SU-DHL-6 (cell line): ENCODE data around the gene GBA2.

Source experiments
- H2AFZ ChIP-seq: fragments of 200-600 bp; sonication (generic); 2 replicates; pipeline ENCODE4 v1.6.1; 2014; ENCODE audit warnings: low read depth, mild to moderate bottlenecking, moderate library complexity, mixed read lengths, antibody characterized with exemption, low read length; ENCODE audit not compliant: severe bottlenecking
- H3F3A ChIP-seq: fragments of 200-600 bp; shearing (Covaris generic); 2 replicates; pipeline ENCODE4 v1.6.0; 2016; ENCODE audit warnings: antibody characterized with exemption, mild to moderate bottlenecking; ENCODE audit not compliant: insufficient read depth
- H3K27ac ChIP-seq: fragments of 200-600 bp; sonication (generic); 2 replicates; pipeline ENCODE4 v1.5.1; 2016; ENCODE audit warnings: low read depth, mild to moderate bottlenecking, low read length, moderate library complexity, mixed read lengths
- H3K27me3 ChIP-seq: fragments of 200-600 bp; sonication (generic), shearing (Covaris generic); 2 replicates; pipeline ENCODE4 v1.6.0; 2014; ENCODE audit warnings: mild to moderate bottlenecking, low read length
- H3K36me3 ChIP-seq: fragments of 200-600 bp; sonication (generic); 2 replicates; pipeline ENCODE4 v1.6.1; 2014; ENCODE audit warnings: mild to moderate bottlenecking, low read length, mixed read lengths
- H3K4me2 ChIP-seq: fragments of 300-600, 200-600 bp; shearing (Covaris generic), sonication (generic); 2 replicates; pipeline ENCODE4 v1.6.0; 2014; ENCODE audit warnings: low read length, low read depth, mild to moderate bottlenecking; ENCODE audit not compliant: poor library complexity, severe bottlenecking
- H3K4me3 ChIP-seq: fragments of 200-600 bp; sonication (generic); 2 replicates; pipeline ENCODE4 v1.5.1; 2014; ENCODE audit warnings: antibody characterized with exemption, low read length, mild to moderate bottlenecking, mixed read lengths; ENCODE audit not compliant: insufficient read depth, poor library complexity, severe bottlenecking
- H3K79me2 ChIP-seq: fragments of 200-600 bp; sonication (generic); 2 replicates; pipeline ENCODE4 v1.6.1; 2014; ENCODE audit warnings: mild to moderate bottlenecking, low read length, moderate library complexity; ENCODE audit not compliant: insufficient read depth
- H3K9ac ChIP-seq: fragments of 200-600 bp; sonication (generic); 2 replicates; pipeline ENCODE4 v1.7.0; 2014; ENCODE audit warnings: mild to moderate bottlenecking, low read length
- H3K9me2 ChIP-seq: fragments of 200-600 bp; sonication (generic); replicated peaks from 2 replicates; pipeline ENCODE4 v1.6.1; 2014; ENCODE audit warnings: low read length; ENCODE audit not compliant: insufficient read depth
- H3K9me3 ChIP-seq: fragments of 200-600 bp; sonication (generic); 2 replicates; pipeline ENCODE4 v1.6.1; 2014; ENCODE audit warnings: low read length, mixed read lengths; ENCODE audit not compliant: insufficient read depth
- H4K20me1 ChIP-seq: fragments of 200-600 bp; sonication (generic); 2 replicates; pipeline ENCODE4 v1.6.1; 2014; ENCODE audit warnings: low read depth, mild to moderate bottlenecking, antibody characterized with exemption, low read length, moderate library complexity, mixed read lengths
- EZH2phosphoT487 ChIP-seq: fragments of 200-600 bp; sonication (generic), shearing (Covaris generic); conservative IDR thresholded peaks from 2 replicates; pipeline ENCODE4 v1.6.1; 2018; ENCODE audit warnings: mild to moderate bottlenecking, antibody characterized with exemption, low read length, moderate library complexity, mixed read lengths
- TF ChIP-seq, protein P1 (sequence below): fragments of 200-600 bp; sonication (generic); IDR thresholded peaks from one replicate; pipeline ENCODE4 v1.5.1; 2017; ENCODE audit warnings: antibody characterized with exemption, mild to moderate bottlenecking, low read length, moderate library complexity; ENCODE audit not compliant: insufficient read depth, poor library complexity, severe bottlenecking

Gene GBA2

GRCh38 chr9:35706951-35707350 is 42.1 kb downstream of the GBA2 start:
- H3K4me3 ChIP-seq = no peak overlapping the region
- H3K79me2 ChIP-seq = no peaks in the 10 kb centered on the region
- H3K36me3 ChIP-seq = peaks cover 11% of the 10 kb centered on the region; the same call in 1 of the 2 replicates
- no peaks in the 10 kb centered on the region for H4K20me1 ChIP-seq
- H2AFZ ChIP-seq = no peak overlapping the region
- no peak overlapping the region for H3K4me2 ChIP-seq
- H3K9me2 ChIP-seq = no peaks in the 10 kb centered on the region
- no peaks in the 10 kb centered on the region for H3K27me3 ChIP-seq
- no peak overlapping the region for H3K9ac ChIP-seq
- H3F3A ChIP-seq = no peaks in the 10 kb centered on the region
- TF ChIP-seq, protein P1, sequence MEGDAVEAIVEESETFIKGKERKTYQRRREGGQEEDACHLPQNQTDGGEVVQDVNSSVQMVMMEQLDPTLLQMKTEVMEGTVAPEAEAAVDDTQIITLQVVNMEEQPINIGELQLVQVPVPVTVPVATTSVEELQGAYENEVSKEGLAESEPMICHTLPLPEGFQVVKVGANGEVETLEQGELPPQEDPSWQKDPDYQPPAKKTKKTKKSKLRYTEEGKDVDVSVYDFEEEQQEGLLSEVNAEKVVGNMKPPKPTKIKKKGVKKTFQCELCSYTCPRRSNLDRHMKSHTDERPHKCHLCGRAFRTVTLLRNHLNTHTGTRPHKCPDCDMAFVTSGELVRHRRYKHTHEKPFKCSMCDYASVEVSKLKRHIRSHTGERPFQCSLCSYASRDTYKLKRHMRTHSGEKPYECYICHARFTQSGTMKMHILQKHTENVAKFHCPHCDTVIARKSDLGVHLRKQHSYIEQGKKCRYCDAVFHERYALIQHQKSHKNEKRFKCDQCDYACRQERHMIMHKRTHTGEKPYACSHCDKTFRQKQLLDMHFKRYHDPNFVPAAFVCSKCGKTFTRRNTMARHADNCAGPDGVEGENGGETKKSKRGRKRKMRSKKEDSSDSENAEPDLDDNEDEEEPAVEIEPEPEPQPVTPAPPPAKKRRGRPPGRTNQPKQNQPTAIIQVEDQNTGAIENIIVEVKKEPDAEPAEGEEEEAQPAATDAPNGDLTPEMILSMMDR = no peak
- TF ChIP-seq EZH2phosphoT487 = no peak
- no peak overlapping the region for H3K27ac ChIP-seq
- H3K9me3 ChIP-seq = no peaks in the 10 kb centered on the region

DNA sequence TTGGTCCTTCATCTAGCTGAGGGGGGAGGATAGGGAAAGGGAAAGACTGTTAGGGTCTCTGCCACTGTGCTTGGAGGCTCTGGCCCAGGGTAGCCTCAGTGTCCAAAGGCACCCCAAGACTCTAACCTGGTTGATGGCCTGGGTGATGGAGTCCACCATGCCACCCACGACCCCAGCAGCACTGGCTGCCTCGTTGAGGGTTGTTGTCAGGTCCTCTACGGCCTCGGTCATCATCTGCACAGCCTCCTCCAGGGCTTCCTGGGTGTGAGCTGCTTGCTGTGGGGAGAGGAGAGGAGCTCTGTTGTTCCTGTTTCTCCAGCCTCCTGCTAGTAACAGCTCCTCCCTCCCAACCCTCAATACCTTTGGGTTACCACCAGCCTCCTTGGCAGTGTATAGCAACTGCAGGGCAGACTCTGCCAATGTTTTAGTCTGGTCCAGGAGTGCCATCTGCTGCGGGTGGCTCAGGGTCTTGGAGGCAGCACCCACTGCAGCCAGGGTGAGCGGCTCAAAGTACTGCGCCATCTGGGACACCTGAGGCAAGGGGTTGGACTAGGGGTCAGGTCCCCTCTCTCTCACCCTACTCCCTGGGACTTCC is 43.1 kb downstream of the GBA2 start:
- H3K27ac ChIP-seq = no peak overlapping the region
- peaks cover 15% of the 10 kb centered on the region; the same call in 1 of the 2 replicates for H3K36me3 ChIP-seq
- H3K9me3 ChIP-seq = no peaks in the 10 kb centered on the region
- H3K4me3 ChIP-seq = no peak overlapping the region
- no peak overlapping the region for H3K4me2 ChIP-seq
- no peaks in the 10 kb centered on the region for H3F3A ChIP-seq
- no peak for TF ChIP-seq EZH2phosphoT487
- TF ChIP-seq, protein P1 = no peak
- no peak overlapping the region for H3K9ac ChIP-seq
- H2AFZ ChIP-seq = no peak overlapping the region
- H3K79me2 ChIP-seq = no peaks in the 10 kb centered on the region
- H3K9me2 ChIP-seq = no peaks in the 10 kb centered on the region
- no peaks in the 10 kb centered on the region for H4K20me1 ChIP-seq
- no peaks in the 10 kb centered on the region for H3K27me3 ChIP-seq

DNA sequence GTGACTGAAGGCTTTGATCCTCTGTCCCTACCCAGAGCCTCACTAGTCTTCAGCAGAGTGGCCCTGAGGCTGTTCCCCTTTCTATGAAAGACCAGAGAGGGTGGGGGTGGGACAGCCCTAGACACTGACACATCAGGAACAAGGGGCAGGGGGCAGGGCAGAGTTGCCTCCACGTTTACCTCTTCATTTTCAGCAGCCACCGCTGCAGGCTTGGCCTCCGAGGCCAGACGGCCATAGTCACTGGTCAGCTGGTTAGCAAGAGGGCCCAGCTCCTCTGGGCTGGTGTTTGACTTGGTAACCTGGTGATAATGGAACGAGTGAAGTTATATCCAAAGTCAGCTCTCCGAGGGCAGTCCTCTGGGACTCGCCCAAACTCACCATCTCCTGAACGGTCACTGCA is 43.7 kb downstream of the GBA2 start:
- Histone ChIP-seq H3K4me2 (no peak overlapping the region), H3K4me3 (no peak overlapping the region), H3K27me3 (no peaks in the 10 kb centered on the region), H3K36me3 (peaks cover 20% of the 10 kb centered on the region; the same call in 1 of the 2 replicates), H3K9me2 (no peaks in the 10 kb centered on the region), H3K9ac (no peak overlapping the region), H2AFZ (no peak overlapping the region), H3K9me3 (no peaks in the 10 kb centered on the region), H3K79me2 (no peaks in the 10 kb centered on the region), H4K20me1 (no peaks in the 10 kb centered on the region), H3F3A (no peaks in the 10 kb centered on the region), H3K27ac (no peak overlapping the region)
- no peak for TF ChIP-seq EZH2phosphoT487
- TF ChIP-seq, protein P1 = no peak
